AG04449 (cell line): ENCODE results near the gene CD81.

Experiments used
- CTCF ChIA-PET: fragments of 350-600 bp; formaldehyde crosslinking; extraction: SDS; loops from one replicate; lab custom pipeline; 2021; ENCODE audit warnings: antibody characterized with exemption; lab: Yijun Ruan, JAX
- POLR2A ChIA-PET: fragments of 400-600, 350-600 bp; formaldehyde crosslinking; extraction: SDS; loops from one replicate; lab custom pipeline; 2020; ENCODE audit warnings: antibody characterized with exemption, inconsistent platforms; lab: Yijun Ruan, JAX
- DNase-seq: peaks from one replicate; pipeline ENCODE4 v3.0.0-alpha.2; 2010; ENCODE audit warnings: low read depth, low spot score
- H3K4me3 ChIP-seq: 2 replicates; pipeline ENCODE4 v1.5.1; 2011; ENCODE audit warnings: low read depth, mild to moderate bottlenecking, control low read depth, low read length
- CTCF ChIP-seq: IDR thresholded peaks from one replicate; pipeline ENCODE4 v1.5.1; 2011; ENCODE audit warnings: mild to moderate bottlenecking, moderate library complexity, low read length, control low read depth, inconsistent platforms; ENCODE audit not compliant: insufficient read depth; ENCODE audit errors: missing control alignments

CD81 gene

GRCh38 chr11:2440646-2441045, 63.5 kb downstream of the CD81 start:
- POLR2A ChIA-PET = no interaction called here
- TF ChIP-seq CTCF = no peak
- no peak overlapping the region for H3K4me3 ChIP-seq
- DNase-seq = no peak
- CTCF ChIA-PET = interaction anchor here (1.9 to 2.2 kb wide), 2 partner anchors 20 to 91 kb away, joined by 8 to 10 read pairs; no protein-coding TSS in a partner anchor

- DNase-seq = no peak
- POLR2A ChIA-PET = no interaction called here
- H3K4me3 ChIP-seq = no peak overlapping the region
- CTCF ChIA-PET = interaction anchor here (1.9 to 2.2 kb wide), 2 partner anchors 21 to 90 kb away, joined by 8 to 10 read pairs; no protein-coding TSS in a partner anchor
- TF ChIP-seq CTCF = no peak
Observed at GRCh38 chr11:2441171-2441570, 64.1 kb downstream of the CD81 start.

- POLR2A ChIA-PET = no interaction called here
- no peak for TF ChIP-seq CTCF
- DNase-seq = no peak
- no peak overlapping the region for H3K4me3 ChIP-seq
- CTCF ChIA-PET = interaction anchor here (1.9 to 2.2 kb wide), 2 partner anchors 22 to 89 kb away, joined by 8 to 10 read pairs; no protein-coding TSS in a partner anchor
Observed at GRCh38 chr11:2442589-2442988, 65.5 kb downstream of the CD81 start.

GRCh38 chr11:2443406-2443805, 66.3 kb downstream of the CD81 start:
- H3K4me3 ChIP-seq = no peak overlapping the region
- CTCF ChIA-PET = interaction anchor here (0.6 to 1.2 kb wide), 2 partner anchors 88 to 90 kb away, joined by 3 read pairs; no protein-coding TSS in a partner anchor
- no peak for DNase-seq
- no peak for TF ChIP-seq CTCF
- POLR2A ChIA-PET = no interaction called here

- ChIA-PET POLR2A (no interaction called here), CTCF (interaction anchor here (0.6 to 1.2 kb wide), 2 partner anchors 87 to 89 kb away, joined by 3 read pairs; no protein-coding TSS in a partner anchor)
- no peak within 1 kb of the TSS for H3K4me3 ChIP-seq
- no peak for DNase-seq
- no peak for TF ChIP-seq CTCF
Observed at GRCh38 chr11:2443881-2444820, 67.0 kb downstream of the CD81 start, which contains the start of gene TRPM5. Gene TRPM5, minus strand, starts transcription at chr11:2444514. Its CDS starts 21,478 bp downstream, at chr11:2423036.
